WTC11 (cell line): ENCODE data around the gene KRTAP5-3. TPM values are rescaled to one million over a fixed set of nuclear protein-coding genes. Genes with fewer than 3 reads are reported as not detected.

Experiments
- ATAC-seq: fragments of 200-7000 bp; cut with Tn5 transposase; 2 replicates; pipeline ENCODE4 v1.10.0; 2021; ENCODE audit warnings: mild to moderate bottlenecking, moderate library complexity
- CTCF ChIA-PET: fragments of 300-600 bp; sonication (Branson Sonifier 250); formaldehyde crosslinking; loops from one replicate; lab custom pipeline; 2021; ENCODE audit warnings: antibody characterized with exemption; lab: Charles Lee
- POLR2A ChIA-PET: fragments of 350-600 bp; sonication (Branson Sonifier 250); formaldehyde crosslinking; loops from one replicate; lab custom pipeline; 2021; ENCODE audit warnings: antibody characterized with exemption; lab: Charles Lee
- DNase-seq: peaks from one replicate; pipeline ENCODE4 v3.0.0; 2021; ENCODE audit warnings: low spot score
- H3K27ac Mint-ChIP-seq: 2 replicates; pipeline ENCODE4 v1.8.0; 2021; ENCODE audit warnings: mixed read lengths
- H3K27me3 Mint-ChIP-seq: 2 replicates; pipeline ENCODE4 v1.8.0; 2021; ENCODE audit warnings: low read depth, mild to moderate bottlenecking, moderate library complexity, mixed read lengths
- H3K36me3 Mint-ChIP-seq: 2 replicates; pipeline ENCODE4 v1.8.0; 2021; ENCODE audit warnings: mixed read lengths
- H3K4me1 Mint-ChIP-seq: 2 replicates; pipeline ENCODE4 v1.8.0; 2022; ENCODE audit warnings: mixed read lengths
- H3K4me3 Mint-ChIP-seq: 2 replicates; pipeline ENCODE4 v1.8.0; 2021; ENCODE audit warnings: mild to moderate bottlenecking, moderate library complexity, mixed read lengths
- H3K9me3 Mint-ChIP-seq: 2 replicates; pipeline ENCODE4 v1.8.0; 2021; ENCODE audit warnings: mixed read lengths
- ATF1 ChIP-seq: sonication (generic); formaldehyde crosslinking; IDR thresholded peaks from 2 replicates; pipeline ENCODE4 v1.8.1; 2023; ENCODE audit warnings: mild to moderate bottlenecking, moderate library complexity, missing genetic modification reagents
- CBFB ChIP-seq: sonication (generic); formaldehyde crosslinking; IDR thresholded peaks from 2 replicates; pipeline ENCODE4 v1.8.1; 2022; ENCODE audit warnings: mild to moderate bottlenecking, low read depth, missing genetic modification reagents
- ELF4 ChIP-seq: sonication (generic); formaldehyde crosslinking; IDR thresholded peaks from 2 replicates; pipeline ENCODE4 v1.8.1; 2022; ENCODE audit warnings: low read depth, mild to moderate bottlenecking, moderate library complexity, missing genetic modification reagents
- ESRRA ChIP-seq: sonication (generic); formaldehyde crosslinking; IDR thresholded peaks from 2 replicates; pipeline ENCODE4 v1.8.1; 2022; ENCODE audit warnings: mild to moderate bottlenecking, missing genetic modification reagents, borderline replicate concordance
- ETV6 ChIP-seq: sonication (generic); formaldehyde crosslinking; IDR thresholded peaks from 2 replicates; pipeline ENCODE4 v1.8.1; 2022; ENCODE audit warnings: mild to moderate bottlenecking, missing genetic modification reagents
- FOXP1 ChIP-seq: sonication (generic); formaldehyde crosslinking; IDR thresholded peaks from 2 replicates; pipeline ENCODE4 v1.8.0; 2022; ENCODE audit warnings: missing genetic modification reagents, mild to moderate bottlenecking, moderate library complexity, borderline replicate concordance
- HMGA2 ChIP-seq: fragments of 250-450 bp; sonication (Bioruptor Pico); IDR thresholded peaks from 2 replicates; pipeline ENCODE4 v1.4.0; 2021; ENCODE audit warnings: mild to moderate bottlenecking, moderate library complexity
- JAZF1 ChIP-seq: fragments of 250-450 bp; sonication (Bioruptor Pico); IDR thresholded peaks from 2 replicates; pipeline ENCODE4 v1.9.0; 2021; ENCODE audit warnings: moderate library complexity, mild to moderate bottlenecking, inconsistent platforms
- NFE2L1 ChIP-seq: sonication (generic); formaldehyde crosslinking; IDR thresholded peaks from 2 replicates; pipeline ENCODE4 v1.8.1; 2023; ENCODE audit warnings: missing genetic modification reagents
- RORB ChIP-seq: fragments of 250-450 bp; sonication (Bioruptor Pico); IDR thresholded peaks from 2 replicates; pipeline ENCODE4 v1.9.0; 2021; ENCODE audit warnings: mild to moderate bottlenecking
- TEAD1 ChIP-seq: sonication (generic); formaldehyde crosslinking; IDR thresholded peaks from 2 replicates; pipeline ENCODE4 v1.8.0; 2022; ENCODE audit warnings: mild to moderate bottlenecking, missing genetic modification reagents
- ZNF121 ChIP-seq: sonication (generic); formaldehyde crosslinking; IDR thresholded peaks from 2 replicates; pipeline ENCODE4 v1.8.0; 2023; ENCODE audit warnings: missing genetic modification reagents
- ZNF317 ChIP-seq: sonication (generic); formaldehyde crosslinking; IDR thresholded peaks from 2 replicates; pipeline ENCODE4 v1.8.1; 2023; ENCODE audit warnings: low read depth, mild to moderate bottlenecking, moderate library complexity, missing genetic modification reagents, borderline replicate concordance
- total RNA-seq: library from RNA; stranded (reverse); gene quantifications from 3 replicates; pipeline ENCODE4 v1.2.3, GENCODE V29; 2021
- TF ChIP-seq, protein P1 (sequence below): fragments of 250-450 bp; sonication (Bioruptor Pico); IDR thresholded peaks from 2 replicates; pipeline ENCODE4 v1.9.0; 2021; ENCODE audit warnings: moderate library complexity, mild to moderate bottlenecking, inconsistent platforms, borderline replicate concordance
- TF ChIP-seq, protein P2 (sequence below): sonication (generic); formaldehyde crosslinking; IDR thresholded peaks from 2 replicates; pipeline ENCODE4 v1.8.0; 2022; ENCODE audit warnings: missing genetic modification reagents
- TF ChIP-seq, protein P3 (sequence below): sonication (generic); formaldehyde crosslinking; IDR thresholded peaks from 2 replicates; pipeline ENCODE4 v1.8.1; 2023; ENCODE audit warnings: mild to moderate bottlenecking, missing genetic modification reagents, borderline replicate concordance
- TF ChIP-seq, protein P4 (sequence below): sonication (generic); formaldehyde crosslinking; IDR thresholded peaks from 2 replicates; pipeline ENCODE4 v1.8.0; 2022; ENCODE audit warnings: mild to moderate bottlenecking, missing genetic modification reagents
- TF ChIP-seq, protein P5 (sequence below): sonication (generic); formaldehyde crosslinking; IDR thresholded peaks from 2 replicates; pipeline ENCODE4 v1.8.1; 2022; ENCODE audit warnings: mild to moderate bottlenecking, moderate library complexity, missing genetic modification reagents
- TF ChIP-seq, protein P6 (sequence below): sonication (generic); formaldehyde crosslinking; IDR thresholded peaks from 2 replicates; pipeline ENCODE4 v1.8.1; 2023; ENCODE audit warnings: mild to moderate bottlenecking, moderate library complexity, missing genetic modification reagents
- TF ChIP-seq, protein P7 (sequence below): sonication (generic); formaldehyde crosslinking; IDR thresholded peaks from 2 replicates; pipeline ENCODE4 v1.8.1; 2022; ENCODE audit warnings: low read depth, mild to moderate bottlenecking, moderate library complexity, missing genetic modification reagents, borderline replicate concordance

Gene KRTAP5-3
- total RNA-seq, 1 experiment from 2014 or later, result not detected

DNA sequence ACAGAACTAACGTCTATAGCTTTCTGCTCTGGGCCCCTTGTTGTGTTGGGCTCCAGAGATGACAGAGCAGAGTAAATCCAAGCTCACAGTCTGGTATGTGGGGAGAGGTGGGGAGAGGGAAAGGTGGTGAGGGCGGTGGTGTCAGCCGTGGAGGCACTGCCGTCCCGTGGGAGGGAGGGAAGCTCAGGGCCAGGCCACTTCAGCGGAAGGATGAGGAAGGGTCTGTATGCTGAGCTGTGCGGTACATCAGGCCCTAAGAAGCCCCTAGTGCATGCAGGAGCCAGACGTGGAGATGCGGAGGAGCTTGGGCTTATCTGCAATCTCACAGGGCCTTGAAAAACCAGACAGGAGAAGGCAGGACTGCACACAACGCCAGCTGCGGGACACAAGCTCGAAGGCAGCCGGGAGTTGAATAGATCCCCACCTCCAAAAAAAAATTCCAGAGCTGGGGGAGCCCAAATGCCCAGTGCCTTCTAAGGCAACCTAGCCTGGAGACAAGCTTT lies 22.9 kb upstream of the KRTAP5-3 start:
- no peak overlapping the region for H3K27ac Mint-ChIP-seq
- H3K4me1 Mint-ChIP-seq, result peaks cover 9% of the 10 kb centered on the region
- no peak overlapping the region for H3K4me3 Mint-ChIP-seq
- H3K27me3 Mint-ChIP-seq, result peaks cover 50% of the 10 kb centered on the region
- H3K9me3 Mint-ChIP-seq, result no peaks in the 10 kb centered on the region
- CTCF ChIA-PET, result interaction anchor here (1.0 to 8.5 kb wide), 9 partner anchors 8 to 521 kb away, joined by 3 to 102 read pairs (median 9); partner anchors contain the start of gene KRTAP5-2
- TF ChIP-seq, protein P1, sequence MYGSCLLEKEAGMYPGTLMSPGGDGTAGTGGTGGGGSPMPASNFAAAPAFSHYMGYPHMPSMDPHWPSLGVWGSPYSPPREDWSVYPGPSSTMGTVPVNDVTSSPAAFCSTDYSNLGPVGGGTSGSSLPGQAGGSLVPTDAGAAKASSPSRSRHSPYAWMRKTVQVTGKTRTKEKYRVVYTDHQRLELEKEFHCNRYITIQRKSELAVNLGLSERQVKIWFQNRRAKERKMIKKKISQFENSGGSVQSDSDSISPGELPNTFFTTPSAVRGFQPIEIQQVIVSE (CRISPR knock-in tag), result no peak
- TF ChIP-seq CBFB (CRISPR knock-in tag) (no peak), TEAD1 (CRISPR knock-in tag) (no peak), ELF4 (CRISPR knock-in tag) (no peak), HMGA2 (CRISPR knock-in tag) (no peak), ATF1 (CRISPR knock-in tag) (no peak), ZNF317 (CRISPR knock-in tag) (no peak), ZNF121 (CRISPR knock-in tag) (no peak), ETV6 (CRISPR knock-in tag) (no peak), NFE2L1 (CRISPR knock-in tag) (no peak), FOXP1 (no peak), RORB (CRISPR knock-in tag) (no peak), JAZF1 (no peak), ESRRA (CRISPR knock-in tag) (no peak)
- TF ChIP-seq, protein P2, sequence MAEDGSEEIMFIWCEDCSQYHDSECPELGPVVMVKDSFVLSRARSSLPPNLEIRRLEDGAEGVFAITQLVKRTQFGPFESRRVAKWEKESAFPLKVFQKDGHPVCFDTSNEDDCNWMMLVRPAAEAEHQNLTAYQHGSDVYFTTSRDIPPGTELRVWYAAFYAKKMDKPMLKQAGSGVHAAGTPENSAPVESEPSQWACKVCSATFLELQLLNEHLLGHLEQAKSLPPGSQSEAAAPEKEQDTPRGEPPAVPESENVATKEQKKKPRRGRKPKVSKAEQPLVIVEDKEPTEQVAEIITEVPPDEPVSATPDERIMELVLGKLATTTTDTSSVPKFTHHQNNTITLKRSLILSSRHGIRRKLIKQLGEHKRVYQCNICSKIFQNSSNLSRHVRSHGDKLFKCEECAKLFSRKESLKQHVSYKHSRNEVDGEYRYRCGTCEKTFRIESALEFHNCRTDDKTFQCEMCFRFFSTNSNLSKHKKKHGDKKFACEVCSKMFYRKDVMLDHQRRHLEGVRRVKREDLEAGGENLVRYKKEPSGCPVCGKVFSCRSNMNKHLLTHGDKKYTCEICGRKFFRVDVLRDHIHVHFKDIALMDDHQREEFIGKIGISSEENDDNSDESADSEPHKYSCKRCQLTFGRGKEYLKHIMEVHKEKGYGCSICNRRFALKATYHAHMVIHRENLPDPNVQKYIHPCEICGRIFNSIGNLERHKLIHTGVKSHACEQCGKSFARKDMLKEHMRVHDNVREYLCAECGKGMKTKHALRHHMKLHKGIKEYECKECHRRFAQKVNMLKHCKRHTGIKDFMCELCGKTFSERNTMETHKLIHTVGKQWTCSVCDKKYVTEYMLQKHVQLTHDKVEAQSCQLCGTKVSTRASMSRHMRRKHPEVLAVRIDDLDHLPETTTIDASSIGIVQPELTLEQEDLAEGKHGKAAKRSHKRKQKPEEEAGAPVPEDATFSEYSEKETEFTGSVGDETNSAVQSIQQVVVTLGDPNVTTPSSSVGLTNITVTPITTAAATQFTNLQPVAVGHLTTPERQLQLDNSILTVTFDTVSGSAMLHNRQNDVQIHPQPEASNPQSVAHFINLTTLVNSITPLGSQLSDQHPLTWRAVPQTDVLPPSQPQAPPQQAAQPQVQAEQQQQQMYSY (CRISPR knock-in tag), result no peak
- TF ChIP-seq, protein P3, sequence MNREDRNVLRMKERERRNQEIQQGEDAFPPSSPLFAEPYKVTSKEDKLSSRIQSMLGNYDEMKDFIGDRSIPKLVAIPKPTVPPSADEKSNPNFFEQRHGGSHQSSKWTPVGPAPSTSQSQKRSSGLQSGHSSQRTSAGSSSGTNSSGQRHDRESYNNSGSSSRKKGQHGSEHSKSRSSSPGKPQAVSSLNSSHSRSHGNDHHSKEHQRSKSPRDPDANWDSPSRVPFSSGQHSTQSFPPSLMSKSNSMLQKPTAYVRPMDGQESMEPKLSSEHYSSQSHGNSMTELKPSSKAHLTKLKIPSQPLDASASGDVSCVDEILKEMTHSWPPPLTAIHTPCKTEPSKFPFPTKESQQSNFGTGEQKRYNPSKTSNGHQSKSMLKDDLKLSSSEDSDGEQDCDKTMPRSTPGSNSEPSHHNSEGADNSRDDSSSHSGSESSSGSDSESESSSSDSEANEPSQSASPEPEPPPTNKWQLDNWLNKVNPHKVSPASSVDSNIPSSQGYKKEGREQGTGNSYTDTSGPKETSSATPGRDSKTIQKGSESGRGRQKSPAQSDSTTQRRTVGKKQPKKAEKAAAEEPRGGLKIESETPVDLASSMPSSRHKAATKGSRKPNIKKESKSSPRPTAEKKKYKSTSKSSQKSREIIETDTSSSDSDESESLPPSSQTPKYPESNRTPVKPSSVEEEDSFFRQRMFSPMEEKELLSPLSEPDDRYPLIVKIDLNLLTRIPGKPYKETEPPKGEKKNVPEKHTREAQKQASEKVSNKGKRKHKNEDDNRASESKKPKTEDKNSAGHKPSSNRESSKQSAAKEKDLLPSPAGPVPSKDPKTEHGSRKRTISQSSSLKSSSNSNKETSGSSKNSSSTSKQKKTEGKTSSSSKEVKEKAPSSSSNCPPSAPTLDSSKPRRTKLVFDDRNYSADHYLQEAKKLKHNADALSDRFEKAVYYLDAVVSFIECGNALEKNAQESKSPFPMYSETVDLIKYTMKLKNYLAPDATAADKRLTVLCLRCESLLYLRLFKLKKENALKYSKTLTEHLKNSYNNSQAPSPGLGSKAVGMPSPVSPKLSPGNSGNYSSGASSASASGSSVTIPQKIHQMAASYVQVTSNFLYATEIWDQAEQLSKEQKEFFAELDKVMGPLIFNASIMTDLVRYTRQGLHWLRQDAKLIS (CRISPR knock-in tag), result no peak
- TF ChIP-seq, protein P4, sequence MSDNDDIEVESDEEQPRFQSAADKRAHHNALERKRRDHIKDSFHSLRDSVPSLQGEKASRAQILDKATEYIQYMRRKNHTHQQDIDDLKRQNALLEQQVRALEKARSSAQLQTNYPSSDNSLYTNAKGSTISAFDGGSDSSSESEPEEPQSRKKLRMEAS, result no peak
- TF ChIP-seq, protein P5, sequence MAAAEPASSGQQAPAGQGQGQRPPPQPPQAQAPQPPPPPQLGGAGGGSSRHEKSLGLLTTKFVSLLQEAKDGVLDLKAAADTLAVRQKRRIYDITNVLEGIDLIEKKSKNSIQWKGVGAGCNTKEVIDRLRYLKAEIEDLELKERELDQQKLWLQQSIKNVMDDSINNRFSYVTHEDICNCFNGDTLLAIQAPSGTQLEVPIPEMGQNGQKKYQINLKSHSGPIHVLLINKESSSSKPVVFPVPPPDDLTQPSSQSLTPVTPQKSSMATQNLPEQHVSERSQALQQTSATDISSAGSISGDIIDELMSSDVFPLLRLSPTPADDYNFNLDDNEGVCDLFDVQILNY (CRISPR knock-in tag), result no peak
- TF ChIP-seq, protein P6, sequence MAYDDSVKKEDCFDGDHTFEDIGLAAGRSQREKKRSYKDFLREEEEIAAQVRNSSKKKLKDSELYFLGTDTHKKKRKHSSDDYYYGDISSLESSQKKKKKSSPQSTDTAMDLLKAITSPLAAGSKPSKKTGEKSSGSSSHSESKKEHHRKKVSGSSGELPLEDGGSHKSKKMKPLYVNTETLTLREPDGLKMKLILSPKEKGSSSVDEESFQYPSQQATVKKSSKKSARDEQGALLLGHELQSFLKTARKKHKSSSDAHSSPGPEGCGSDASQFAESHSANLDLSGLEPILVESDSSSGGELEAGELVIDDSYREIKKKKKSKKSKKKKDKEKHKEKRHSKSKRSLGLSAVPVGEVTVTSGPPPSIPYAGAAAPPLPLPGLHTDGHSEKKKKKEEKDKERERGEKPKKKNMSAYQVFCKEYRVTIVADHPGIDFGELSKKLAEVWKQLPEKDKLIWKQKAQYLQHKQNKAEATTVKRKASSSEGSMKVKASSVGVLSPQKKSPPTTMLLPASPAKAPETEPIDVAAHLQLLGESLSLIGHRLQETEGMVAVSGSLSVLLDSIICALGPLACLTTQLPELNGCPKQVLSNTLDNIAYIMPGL (CRISPR knock-in tag), result no peak
- TF ChIP-seq, protein P7, sequence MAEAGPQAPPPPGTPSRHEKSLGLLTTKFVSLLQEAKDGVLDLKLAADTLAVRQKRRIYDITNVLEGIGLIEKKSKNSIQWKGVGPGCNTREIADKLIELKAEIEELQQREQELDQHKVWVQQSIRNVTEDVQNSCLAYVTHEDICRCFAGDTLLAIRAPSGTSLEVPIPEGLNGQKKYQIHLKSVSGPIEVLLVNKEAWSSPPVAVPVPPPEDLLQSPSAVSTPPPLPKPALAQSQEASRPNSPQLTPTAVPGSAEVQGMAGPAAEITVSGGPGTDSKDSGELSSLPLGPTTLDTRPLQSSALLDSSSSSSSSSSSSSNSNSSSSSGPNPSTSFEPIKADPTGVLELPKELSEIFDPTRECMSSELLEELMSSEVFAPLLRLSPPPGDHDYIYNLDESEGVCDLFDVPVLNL (CRISPR knock-in tag), result no peak
- POLR2A ChIA-PET, result no interaction called here
- DNase-seq (no peak), ATAC-seq (no peak)
- H3K36me3 Mint-ChIP-seq, result no peaks in the 10 kb centered on the region
